Breast epithelium (tissue), 4 donors: ENCODE data around the gene TRIM66. TPM values are rescaled to one million over a fixed set of nuclear protein-coding genes. Genes with fewer than 3 reads are reported as not detected.

Source experiments
- DNase-seq, 2 donors: peaks; one replicate each; pipeline ENCODE4 v3.0.0-alpha.2; 2019; ENCODE audit warnings: low spot score in 2 of 2
- H3K27ac ChIP-seq, 2 donors: fragments of 200-600 bp; sonication (generic) in 1 of 2; one replicate each; pipeline ENCODE4 v1.5.1; 2016 to 2019; ENCODE audit warnings: mild to moderate bottlenecking in 1 of 2
- H3K27me3 ChIP-seq, 2 donors: fragments of 200-600 bp; sonication (generic) in 1 of 2; one replicate each; pipeline versions ENCODE4 v1.5.1 to v1.6.0; 2017 to 2019; ENCODE audit warnings: control low read depth in 1 of 2, mild to moderate bottlenecking in 1 of 2
- H3K36me3 ChIP-seq: fragments of 200-600 bp; one replicate; pipeline ENCODE4 v1.5.1; 2019
- H3K4me1 ChIP-seq, 2 donors: fragments of 200-600 bp; sonication (generic); one replicate each; pipeline ENCODE4 v1.5.1; 2016 to 2019; ENCODE audit warnings: control low read depth in 1 of 2
- H3K4me3 ChIP-seq, 3 donors: fragments of 200-600 bp; sonication (generic); 1 replicate in 2 of 3; 2 replicates in 1 of 3; pipeline ENCODE4 v1.5.1; 2016 to 2019; ENCODE audit warnings: mild to moderate bottlenecking in 3 of 3, moderate library complexity in 2 of 3
- H3K9me3 ChIP-seq, 2 donors: fragments of 200-600 bp; sonication (generic) in 1 of 2; one replicate each; pipeline ENCODE4 v1.5.1; 2016 to 2019; ENCODE audit warnings: control low read depth in 1 of 2
- CTCF ChIP-seq, 3 donors: fragments of 450-650 bp; IDR thresholded peaks; one replicate each; pipeline ENCODE4 v1.5.1; 2016 to 2017; ENCODE audit warnings: antibody characterized with exemption in 3 of 3, mild to moderate bottlenecking in 3 of 3, moderate library complexity in 3 of 3
- POLR2A ChIP-seq: fragments of 450-650 bp; IDR thresholded peaks from one replicate; pipeline ENCODE4 v1.6.1; 2016; ENCODE audit warnings: antibody characterized with exemption, mild to moderate bottlenecking, moderate library complexity
- POLR2AphosphoS5 ChIP-seq, 3 donors: sonication (generic); formaldehyde crosslinking; IDR thresholded peaks; one replicate each; pipeline ENCODE4 v1.6.1; 2017; ENCODE audit warnings: antibody characterized with exemption in 3 of 3
- intact Hi-C: fragments of 100-400 bp; cut with DNase I; formaldehyde crosslinking; loops from one replicate; pipeline ENCODE4 v1.15.1; 2023; ENCODE audit warnings: low total_unique reads
- total RNA-seq, 3 donors: library from RNA; depleted of rRNA; stranded (reverse); fragments of >200 nt; gene quantifications; one replicate each; pipeline ENCODE4 v1.1.0, GENCODE V29; 2016

The TRIM66 gene
- total RNA-seq, 3 donors from 2014 or later = 6.6 to 12.7 (median 11.5) TPM

DNA sequence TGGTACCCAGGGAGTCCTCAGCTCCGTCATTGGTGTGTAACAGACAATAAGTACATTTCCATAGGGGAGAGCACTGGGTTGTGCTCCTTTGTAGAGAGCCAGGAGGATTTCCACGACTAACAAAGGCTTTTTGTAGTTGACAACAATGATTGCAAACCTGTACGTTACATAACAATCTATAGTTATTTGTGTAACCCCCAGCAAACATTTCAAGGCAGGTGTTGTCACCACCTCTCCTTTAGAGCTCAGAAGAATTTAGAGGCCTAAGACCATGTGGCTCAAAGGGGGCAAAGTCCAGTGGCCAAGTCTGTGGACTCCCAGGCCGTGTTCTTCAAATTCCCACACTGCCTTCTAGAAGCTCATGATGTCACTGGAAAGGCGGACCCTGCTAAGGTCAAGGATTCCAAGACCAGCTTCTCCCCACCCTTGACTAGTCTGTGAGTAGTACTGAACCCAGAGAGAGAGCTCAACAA, 15.9 kb upstream of the TRIM66 start:
- Histone ChIP-seq H3K27ac (peak overlapping the region; percentile 94 to 98), H3K4me1 (peaks cover 0 to 5% of the 10 kb centered on the region in 2 donors), H3K27me3 (no peaks in the 10 kb centered on the region), H3K9me3 (no peaks in the 10 kb centered on the region), H3K36me3 (no peaks in the 10 kb centered on the region), H3K4me3 (no peak overlapping the region)
- no peak for DNase-seq
- intact Hi-C loops = no loop called here
- TF ChIP-seq CTCF (IDR thresholded peaks at IDR 0.05) (no peak), POLR2A (no peak), POLR2AphosphoS5 (IDR thresholded peaks at IDR 0.05) (no peak)

DNA sequence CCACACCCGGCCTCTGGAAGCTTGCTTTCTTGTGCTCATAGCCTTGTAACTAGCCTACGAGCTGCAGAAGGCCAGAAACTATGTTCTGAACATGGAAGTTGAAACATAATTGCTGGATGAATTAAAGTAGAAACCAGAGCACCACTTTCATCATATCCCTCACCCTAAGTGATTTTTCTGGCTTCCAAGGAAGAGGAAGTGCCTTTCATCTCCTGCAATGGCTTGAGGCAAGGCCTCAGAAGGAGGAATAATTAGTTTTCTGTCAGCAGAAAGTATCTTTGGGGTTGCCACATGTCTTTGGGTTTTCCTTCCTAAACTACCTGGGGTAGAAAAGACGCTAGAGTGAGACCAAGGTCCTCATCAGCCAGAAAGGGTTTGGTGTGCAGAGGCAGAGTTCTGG, 14.6 kb upstream of the TRIM66 start:
- Histone ChIP-seq H3K4me1 (peaks cover 0 to 5% of the 10 kb centered on the region in 2 donors), H3K36me3 (no peaks in the 10 kb centered on the region), H3K9me3 (no peaks in the 10 kb centered on the region), H3K27me3 (no peaks in the 10 kb centered on the region), H3K27ac (peak overlapping the region in 1 of 2 donors; percentile 38), H3K4me3 (no peak overlapping the region)
- DNase-seq = no peak
- intact Hi-C loops = no loop called here
- no peak for TF ChIP-seq POLR2A
- no peak for TF ChIP-seq CTCF (IDR thresholded peaks at IDR 0.05)
- no peak for TF ChIP-seq POLR2AphosphoS5 (IDR thresholded peaks at IDR 0.05)

GRCh38 chr11:8694137-8694536, 11.7 kb upstream of the TRIM66 start:
- TF ChIP-seq CTCF (IDR thresholded peaks at IDR 0.05) (no peak), POLR2AphosphoS5 (IDR thresholded peaks at IDR 0.05) (no peak), POLR2A (no peak)
- H3K9me3 ChIP-seq = no peaks in the 10 kb centered on the region
- DNase-seq = no peak
- H3K27ac ChIP-seq = peak overlapping the region; percentile 23 to 43
- peaks cover 0 to 3% of the 10 kb centered on the region in 2 donors for H3K4me1 ChIP-seq
- H3K27me3 ChIP-seq = no peaks in the 10 kb centered on the region
- no peak overlapping the region for H3K4me3 ChIP-seq
- intact Hi-C loops = no loop called here
- no peaks in the 10 kb centered on the region for H3K36me3 ChIP-seq

GRCh38 chr11:8693555-8693954, 11.1 kb upstream of the TRIM66 start:
- no peak for DNase-seq
- no peaks in the 10 kb centered on the region for H3K27me3 ChIP-seq
- H3K9me3 ChIP-seq = no peaks in the 10 kb centered on the region
- H3K4me3 ChIP-seq = no peak overlapping the region
- H3K36me3 ChIP-seq = no peaks in the 10 kb centered on the region
- intact Hi-C loops = no loop called here
- TF ChIP-seq POLR2AphosphoS5 (IDR thresholded peaks at IDR 0.05) = no peak
- H3K4me1 ChIP-seq = no peaks in the 10 kb centered on the region
- H3K27ac ChIP-seq = peak overlapping the region; percentile 23 to 43

GRCh38 chr11:8693010-8693551, 10.6 kb upstream of the TRIM66 start:
- intact Hi-C loops = no loop called here

More at GRCh38 chr11:8693010-8693551, 10.6 kb upstream of the TRIM66 start:
- Histone ChIP-seq H3K27me3 (no peaks in the 10 kb centered on the region), H3K27ac (peak overlapping the region; percentile 23 to 43), H3K4me3 (no peak overlapping the region), H3K4me1 (peaks cover 3 to 4% of the 10 kb centered on the region in 2 donors), H3K36me3 (no peaks in the 10 kb centered on the region), H3K9me3 (no peaks in the 10 kb centered on the region)
- TF ChIP-seq CTCF (IDR thresholded peaks at IDR 0.05) = no peak
- no peak for TF ChIP-seq POLR2AphosphoS5 (IDR thresholded peaks at IDR 0.05)
- no peak for DNase-seq
